Measurements from ENCODE around the gene TSPAN14. TPM values are rescaled to one million over a fixed set of nuclear protein-coding genes. Genes with fewer than 3 reads are reported as not detected.

Gene TSPAN14
- total and polyA plus RNA-seq, 4 donors, result 19.9 to 36.8 (median 27.3) TPM

DNA sequence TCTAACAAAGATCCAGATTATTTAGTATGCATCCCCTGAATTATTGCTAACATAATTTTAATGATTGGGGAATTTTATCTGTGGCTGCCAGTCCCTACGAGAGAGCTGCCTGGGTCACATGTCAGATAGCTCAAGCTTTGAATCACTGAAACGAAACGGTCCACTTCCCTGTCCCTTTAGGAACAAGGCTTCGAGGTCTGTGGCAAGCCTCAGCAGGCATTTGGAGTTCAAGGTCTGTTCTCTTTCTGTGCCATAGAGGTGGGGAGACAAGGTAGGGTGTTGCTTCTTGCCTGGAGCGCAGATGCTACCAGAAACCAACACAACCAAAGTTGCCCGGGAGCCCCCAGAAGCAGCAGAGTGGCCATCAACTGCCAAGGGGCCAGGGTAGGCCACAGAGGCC lies 69.7 kb downstream of the TSPAN14 start:
- 65% methylated on average over 6 of the region's 6 CpGs for WGBS
- Histone ChIP-seq H3K4me3 (ENCODE audit: low read depth in 1 of 3, low read length in 3 of 3) (no peak overlapping the region), H3K27ac (ENCODE audit: low read depth in 1 of 2, low read length in 2 of 2) (no peak overlapping the region), H3K9me3 (ENCODE audit: control insufficient read depth in 4 of 4, low read length in 3 of 4) (no peaks in the 10 kb centered on the region), H3K4me1 (ENCODE audit: control insufficient read depth in 4 of 4, insufficient read depth in 4 of 4, low read length in 3 of 4) (no peaks in the 10 kb centered on the region), H3K27me3 (ENCODE audit: control insufficient read depth in 4 of 4, insufficient read depth in 4 of 4, low read length in 3 of 4) (no peaks in the 10 kb centered on the region), H3K9ac (ENCODE audit: low read depth in 1 of 2, low read length in 2 of 2) (no peak overlapping the region), H3K36me3 (ENCODE audit: control insufficient read depth in 4 of 4, insufficient read depth in 3 of 4, low read depth in 1 of 4, low read length in 3 of 4) (peaks cover 2 to 12% (median 5%) of the 10 kb centered on the region in 4 donors)
- no peak for DNase-seq (ENCODE audit: low spot score)
- TF ChIP-seq, protein P1, sequence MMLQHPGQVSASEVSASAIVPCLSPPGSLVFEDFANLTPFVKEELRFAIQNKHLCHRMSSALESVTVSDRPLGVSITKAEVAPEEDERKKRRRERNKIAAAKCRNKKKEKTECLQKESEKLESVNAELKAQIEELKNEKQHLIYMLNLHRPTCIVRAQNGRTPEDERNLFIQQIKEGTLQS (IDR thresholded peaks at IDR 0.05), result no peak
- TF ChIP-seq GABPA (IDR thresholded peaks at IDR 0.05 in 1 of 2, conservative IDR thresholded peaks at IDR 0.05 in 1 of 2) (no peak), EGR1 (IDR thresholded peaks at IDR 0.05; ENCODE audit: low read depth in 2 of 2) (no peak), HNF4A (conservative IDR thresholded peaks at IDR 0.05) (no peak), JUND (IDR thresholded peaks at IDR 0.05) (no peak), TAF1 (conservative IDR thresholded peaks at IDR 0.05) (no peak), NR2F2 (IDR thresholded peaks at IDR 0.05) (no peak), RAD21 (IDR thresholded peaks at IDR 0.05) (no peak), FOXA2 (IDR thresholded peaks at IDR 0.05) (no peak), RXRA (IDR thresholded peaks at IDR 0.05) (no peak), YY1 (IDR thresholded peaks at IDR 0.05) (no peak)
- TF ChIP-seq, protein P2, sequence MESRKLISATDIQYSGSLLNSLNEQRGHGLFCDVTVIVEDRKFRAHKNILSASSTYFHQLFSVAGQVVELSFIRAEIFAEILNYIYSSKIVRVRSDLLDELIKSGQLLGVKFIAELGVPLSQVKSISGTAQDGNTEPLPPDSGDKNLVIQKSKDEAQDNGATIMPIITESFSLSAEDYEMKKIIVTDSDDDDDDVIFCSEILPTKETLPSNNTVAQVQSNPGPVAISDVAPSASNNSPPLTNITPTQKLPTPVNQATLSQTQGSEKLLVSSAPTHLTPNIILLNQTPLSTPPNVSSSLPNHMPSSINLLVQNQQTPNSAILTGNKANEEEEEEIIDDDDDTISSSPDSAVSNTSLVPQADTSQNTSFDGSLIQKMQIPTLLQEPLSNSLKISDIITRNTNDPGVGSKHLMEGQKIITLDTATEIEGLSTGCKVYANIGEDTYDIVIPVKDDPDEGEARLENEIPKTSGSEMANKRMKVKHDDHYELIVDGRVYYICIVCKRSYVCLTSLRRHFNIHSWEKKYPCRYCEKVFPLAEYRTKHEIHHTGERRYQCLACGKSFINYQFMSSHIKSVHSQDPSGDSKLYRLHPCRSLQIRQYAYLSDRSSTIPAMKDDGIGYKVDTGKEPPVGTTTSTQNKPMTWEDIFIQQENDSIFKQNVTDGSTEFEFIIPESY (IDR thresholded peaks at IDR 0.05), result no peak
- TF ChIP-seq, protein P3, sequence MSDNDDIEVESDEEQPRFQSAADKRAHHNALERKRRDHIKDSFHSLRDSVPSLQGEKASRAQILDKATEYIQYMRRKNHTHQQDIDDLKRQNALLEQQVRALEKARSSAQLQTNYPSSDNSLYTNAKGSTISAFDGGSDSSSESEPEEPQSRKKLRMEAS (IDR thresholded peaks at IDR 0.05), result no peak
- TF ChIP-seq, protein P4, sequence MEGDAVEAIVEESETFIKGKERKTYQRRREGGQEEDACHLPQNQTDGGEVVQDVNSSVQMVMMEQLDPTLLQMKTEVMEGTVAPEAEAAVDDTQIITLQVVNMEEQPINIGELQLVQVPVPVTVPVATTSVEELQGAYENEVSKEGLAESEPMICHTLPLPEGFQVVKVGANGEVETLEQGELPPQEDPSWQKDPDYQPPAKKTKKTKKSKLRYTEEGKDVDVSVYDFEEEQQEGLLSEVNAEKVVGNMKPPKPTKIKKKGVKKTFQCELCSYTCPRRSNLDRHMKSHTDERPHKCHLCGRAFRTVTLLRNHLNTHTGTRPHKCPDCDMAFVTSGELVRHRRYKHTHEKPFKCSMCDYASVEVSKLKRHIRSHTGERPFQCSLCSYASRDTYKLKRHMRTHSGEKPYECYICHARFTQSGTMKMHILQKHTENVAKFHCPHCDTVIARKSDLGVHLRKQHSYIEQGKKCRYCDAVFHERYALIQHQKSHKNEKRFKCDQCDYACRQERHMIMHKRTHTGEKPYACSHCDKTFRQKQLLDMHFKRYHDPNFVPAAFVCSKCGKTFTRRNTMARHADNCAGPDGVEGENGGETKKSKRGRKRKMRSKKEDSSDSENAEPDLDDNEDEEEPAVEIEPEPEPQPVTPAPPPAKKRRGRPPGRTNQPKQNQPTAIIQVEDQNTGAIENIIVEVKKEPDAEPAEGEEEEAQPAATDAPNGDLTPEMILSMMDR (IDR thresholded peaks at IDR 0.05; ENCODE audit: low read depth, low read length, missing input control), result no peak

DNA sequence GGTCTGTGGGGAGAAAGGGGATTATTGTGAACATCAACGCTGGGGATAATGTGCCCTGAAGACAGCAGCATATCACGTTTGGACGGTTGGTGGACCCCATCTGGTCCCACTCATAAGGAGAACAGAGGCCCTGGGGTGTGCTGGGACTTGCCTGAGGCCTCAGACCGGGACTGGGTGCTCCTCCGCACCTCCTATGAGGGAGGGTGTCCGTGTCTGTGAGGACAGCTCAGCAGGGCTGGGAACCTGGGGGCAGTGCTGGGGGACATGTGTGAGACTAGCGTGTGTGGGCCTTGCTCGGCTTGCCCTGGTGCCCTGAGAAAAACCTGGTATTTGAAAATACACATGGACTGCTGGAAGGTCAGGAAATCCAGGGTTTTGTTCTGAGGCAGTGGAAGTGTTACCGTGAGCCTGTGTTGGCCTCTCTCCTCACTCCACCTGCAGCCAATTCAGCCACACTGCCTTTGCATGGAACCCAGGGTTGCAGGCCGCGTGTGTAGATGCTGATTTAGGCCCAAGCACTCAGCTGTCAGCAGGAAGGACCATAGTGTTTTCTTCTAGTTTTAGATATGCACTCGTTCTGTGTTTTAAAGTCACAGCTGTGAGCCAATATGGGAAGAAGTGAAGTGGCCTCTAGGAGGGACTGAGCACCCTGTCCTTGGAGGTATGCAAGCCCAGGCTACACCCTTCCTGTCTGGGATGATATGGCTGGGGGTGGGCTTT lies 70.2 kb downstream of the TSPAN14 start:
- H3K9ac ChIP-seq (ENCODE audit: low read depth in 1 of 2, low read length in 2 of 2), result no peak overlapping the region
- no peaks in the 10 kb centered on the region for H3K27me3 ChIP-seq (ENCODE audit: control insufficient read depth in 4 of 4, insufficient read depth in 4 of 4, low read length in 3 of 4)
- WGBS, result 85% methylated on average over 12 of the region's 12 CpGs
- DNase-seq (ENCODE audit: low spot score), result no peak
- no peak overlapping the region for H3K4me3 ChIP-seq (ENCODE audit: low read depth in 1 of 3, low read length in 3 of 3)
- H3K9me3 ChIP-seq (ENCODE audit: control insufficient read depth in 4 of 4, low read length in 3 of 4), result no peaks in the 10 kb centered on the region
- H3K27ac ChIP-seq (ENCODE audit: low read depth in 1 of 2, low read length in 2 of 2), result no peak overlapping the region
- H3K4me1 ChIP-seq (ENCODE audit: control insufficient read depth in 4 of 4, insufficient read depth in 4 of 4, low read length in 3 of 4), result no peaks in the 10 kb centered on the region
- H3K36me3 ChIP-seq (ENCODE audit: control insufficient read depth in 4 of 4, insufficient read depth in 3 of 4, low read depth in 1 of 4, low read length in 3 of 4), result peaks cover 0 to 7% (median under 1%) of the 10 kb centered on the region in 4 donors
- TF ChIP-seq, protein P1 (IDR thresholded peaks at IDR 0.05), result no peak
- TF ChIP-seq, protein P4 (IDR thresholded peaks at IDR 0.05; ENCODE audit: low read depth, low read length, missing input control), result no peak
- TF ChIP-seq SP1 (IDR thresholded peaks at IDR 0.05) (no peak), FOXA1 (IDR thresholded peaks at IDR 0.05) (no peak), TAF1 (conservative IDR thresholded peaks at IDR 0.05) (no peak), YY1 (IDR thresholded peaks at IDR 0.05) (no peak), NR2F2 (IDR thresholded peaks at IDR 0.05) (no peak), GABPA (IDR thresholded peaks at IDR 0.05 in 1 of 2, conservative IDR thresholded peaks at IDR 0.05 in 1 of 2) (no peak), HNF4G (IDR thresholded peaks at IDR 0.05) (no peak), JUND (IDR thresholded peaks at IDR 0.05) (no peak)
- TF ChIP-seq, protein P5, sequence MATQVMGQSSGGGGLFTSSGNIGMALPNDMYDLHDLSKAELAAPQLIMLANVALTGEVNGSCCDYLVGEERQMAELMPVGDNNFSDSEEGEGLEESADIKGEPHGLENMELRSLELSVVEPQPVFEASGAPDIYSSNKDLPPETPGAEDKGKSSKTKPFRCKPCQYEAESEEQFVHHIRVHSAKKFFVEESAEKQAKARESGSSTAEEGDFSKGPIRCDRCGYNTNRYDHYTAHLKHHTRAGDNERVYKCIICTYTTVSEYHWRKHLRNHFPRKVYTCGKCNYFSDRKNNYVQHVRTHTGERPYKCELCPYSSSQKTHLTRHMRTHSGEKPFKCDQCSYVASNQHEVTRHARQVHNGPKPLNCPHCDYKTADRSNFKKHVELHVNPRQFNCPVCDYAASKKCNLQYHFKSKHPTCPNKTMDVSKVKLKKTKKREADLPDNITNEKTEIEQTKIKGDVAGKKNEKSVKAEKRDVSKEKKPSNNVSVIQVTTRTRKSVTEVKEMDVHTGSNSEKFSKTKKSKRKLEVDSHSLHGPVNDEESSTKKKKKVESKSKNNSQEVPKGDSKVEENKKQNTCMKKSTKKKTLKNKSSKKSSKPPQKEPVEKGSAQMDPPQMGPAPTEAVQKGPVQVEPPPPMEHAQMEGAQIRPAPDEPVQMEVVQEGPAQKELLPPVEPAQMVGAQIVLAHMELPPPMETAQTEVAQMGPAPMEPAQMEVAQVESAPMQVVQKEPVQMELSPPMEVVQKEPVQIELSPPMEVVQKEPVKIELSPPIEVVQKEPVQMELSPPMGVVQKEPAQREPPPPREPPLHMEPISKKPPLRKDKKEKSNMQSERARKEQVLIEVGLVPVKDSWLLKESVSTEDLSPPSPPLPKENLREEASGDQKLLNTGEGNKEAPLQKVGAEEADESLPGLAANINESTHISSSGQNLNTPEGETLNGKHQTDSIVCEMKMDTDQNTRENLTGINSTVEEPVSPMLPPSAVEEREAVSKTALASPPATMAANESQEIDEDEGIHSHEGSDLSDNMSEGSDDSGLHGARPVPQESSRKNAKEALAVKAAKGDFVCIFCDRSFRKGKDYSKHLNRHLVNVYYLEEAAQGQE (IDR thresholded peaks at IDR 0.05), result no peak
- TF ChIP-seq, protein P3 (IDR thresholded peaks at IDR 0.05), result no peak
